Left lung (tissue), 10 donors: ENCODE measurements around the gene VAV3. TPM values are rescaled to one million over a fixed set of nuclear protein-coding genes. Genes with fewer than 3 reads are reported as not detected.

ENCODE experiments used
- ATAC-seq: fragments of 200-7000 bp; cut with Tn5 transposase; one replicate; pipeline ENCODE4 v1.9.1; 2020; ENCODE audit warnings: moderate library complexity
- DNase-seq, 4 donors: peaks; one replicate each; pipeline ENCODE4 v3.0.0-alpha.2; 2013 to 2020
- H3K27ac ChIP-seq, 2 donors: fragments of 200-600 bp; sonication (generic) in 1 of 2; one replicate each; pipeline versions ENCODE4 v1.5.0 to v1.8.0; 2020 to 2021
- H3K27me3 ChIP-seq, 2 donors: fragments of 200-600 bp; sonication (generic) in 1 of 2; one replicate each; pipeline versions ENCODE4 v1.5.0 to v1.8.0; 2020 to 2021
- H3K36me3 ChIP-seq, 2 donors: fragments of 200-600 bp; sonication (generic) in 1 of 2; one replicate each; pipeline versions ENCODE4 v1.5.0 to v1.8.0; 2020 to 2021
- H3K4me1 ChIP-seq, 2 donors: fragments of 200-600 bp; one replicate each; pipeline ENCODE4 v1.8.0; 2021
- H3K4me3 ChIP-seq, 2 donors: fragments of 200-600 bp; sonication (generic) in 1 of 2; one replicate each; pipeline versions ENCODE4 v1.5.0 to v1.8.0; 2020 to 2021; ENCODE audit warnings: mild to moderate bottlenecking in 1 of 2
- H3K9me3 ChIP-seq, 2 donors: fragments of 200-600 bp; sonication (generic) in 1 of 2; one replicate each; pipeline versions ENCODE4 v1.5.0 to v1.8.0; 2020 to 2021
- intact Hi-C, 2 donors: fragments of 100-400 bp; cut with DNase I; formaldehyde crosslinking; loops; one replicate each; pipeline versions ENCODE4 v1.11.2 to v1.14.2; 2022
- polyA plus RNA-seq, 6 donors: library from polyadenylated mRNA; unstranded; fragments of 120-200 nt; gene quantifications; one replicate each; pipeline ENCODE4 v1.2.1, GENCODE V29; 2013; ENCODE audit not compliant: insufficient read length in 6 of 6
- total RNA-seq, 2 donors: library from RNA; stranded (reverse); fragmentation: NEBNext Ultra II Directional; extraction: Animal tissue kit (Norgen Biotek cat#: 25700); gene quantifications; one replicate each; pipeline ENCODE4 v1.2.1, GENCODE V29; 2021
- TF ChIP-seq, protein P1 (sequence below), 2 donors: fragments of 200-600 bp; sonication (generic) in 1 of 2; IDR thresholded peaks; one replicate each; pipeline versions ENCODE4 v1.5.0 to v1.8.0; 2021; ENCODE audit warnings: antibody characterized with exemption in 2 of 2
- donor health status: DM: no; HTN: yes; CAD: no.
- donor health status: DM: no; HTN: no; CAD: no.

The VAV3 gene
- total and polyA plus RNA-seq, 8 donors, result 5.3 to 14.5 (median 7.2) TPM

DNA sequence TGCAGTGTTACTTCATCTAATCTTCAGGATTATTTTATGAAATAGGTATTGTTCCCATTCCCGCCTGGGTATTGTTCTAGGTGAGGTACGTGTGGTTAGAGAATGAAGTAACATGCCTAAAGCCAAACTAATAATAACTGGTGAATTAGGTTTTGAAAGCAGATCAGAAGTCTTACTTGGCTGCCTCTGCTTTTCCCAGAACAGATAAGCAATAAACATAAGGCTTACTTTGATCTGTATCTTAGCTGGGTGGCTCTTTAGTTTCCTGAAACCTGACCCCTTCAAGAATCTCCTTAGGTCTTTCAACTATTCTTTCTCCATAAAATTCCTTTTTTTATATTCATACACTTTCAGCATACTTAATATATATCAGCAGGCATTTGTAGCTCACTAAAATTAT, 65.3 kb downstream of the VAV3 start:
- DNase-seq (no peak), ATAC-seq (no peak)
- TF ChIP-seq, protein P1, sequence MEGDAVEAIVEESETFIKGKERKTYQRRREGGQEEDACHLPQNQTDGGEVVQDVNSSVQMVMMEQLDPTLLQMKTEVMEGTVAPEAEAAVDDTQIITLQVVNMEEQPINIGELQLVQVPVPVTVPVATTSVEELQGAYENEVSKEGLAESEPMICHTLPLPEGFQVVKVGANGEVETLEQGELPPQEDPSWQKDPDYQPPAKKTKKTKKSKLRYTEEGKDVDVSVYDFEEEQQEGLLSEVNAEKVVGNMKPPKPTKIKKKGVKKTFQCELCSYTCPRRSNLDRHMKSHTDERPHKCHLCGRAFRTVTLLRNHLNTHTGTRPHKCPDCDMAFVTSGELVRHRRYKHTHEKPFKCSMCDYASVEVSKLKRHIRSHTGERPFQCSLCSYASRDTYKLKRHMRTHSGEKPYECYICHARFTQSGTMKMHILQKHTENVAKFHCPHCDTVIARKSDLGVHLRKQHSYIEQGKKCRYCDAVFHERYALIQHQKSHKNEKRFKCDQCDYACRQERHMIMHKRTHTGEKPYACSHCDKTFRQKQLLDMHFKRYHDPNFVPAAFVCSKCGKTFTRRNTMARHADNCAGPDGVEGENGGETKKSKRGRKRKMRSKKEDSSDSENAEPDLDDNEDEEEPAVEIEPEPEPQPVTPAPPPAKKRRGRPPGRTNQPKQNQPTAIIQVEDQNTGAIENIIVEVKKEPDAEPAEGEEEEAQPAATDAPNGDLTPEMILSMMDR (IDR thresholded peaks at IDR 0.05), result no peak
- H3K27ac ChIP-seq, result no peak overlapping the region
- no peak overlapping the region for H3K4me3 ChIP-seq
- no peaks in the 10 kb centered on the region for H3K27me3 ChIP-seq
- H3K36me3 ChIP-seq, result no peaks in the 10 kb centered on the region
- intact Hi-C loops, result no loop called here
- peaks cover 0 to 28% of the 10 kb centered on the region in 2 donors for H3K4me1 ChIP-seq
- no peaks in the 10 kb centered on the region for H3K9me3 ChIP-seq

DNA sequence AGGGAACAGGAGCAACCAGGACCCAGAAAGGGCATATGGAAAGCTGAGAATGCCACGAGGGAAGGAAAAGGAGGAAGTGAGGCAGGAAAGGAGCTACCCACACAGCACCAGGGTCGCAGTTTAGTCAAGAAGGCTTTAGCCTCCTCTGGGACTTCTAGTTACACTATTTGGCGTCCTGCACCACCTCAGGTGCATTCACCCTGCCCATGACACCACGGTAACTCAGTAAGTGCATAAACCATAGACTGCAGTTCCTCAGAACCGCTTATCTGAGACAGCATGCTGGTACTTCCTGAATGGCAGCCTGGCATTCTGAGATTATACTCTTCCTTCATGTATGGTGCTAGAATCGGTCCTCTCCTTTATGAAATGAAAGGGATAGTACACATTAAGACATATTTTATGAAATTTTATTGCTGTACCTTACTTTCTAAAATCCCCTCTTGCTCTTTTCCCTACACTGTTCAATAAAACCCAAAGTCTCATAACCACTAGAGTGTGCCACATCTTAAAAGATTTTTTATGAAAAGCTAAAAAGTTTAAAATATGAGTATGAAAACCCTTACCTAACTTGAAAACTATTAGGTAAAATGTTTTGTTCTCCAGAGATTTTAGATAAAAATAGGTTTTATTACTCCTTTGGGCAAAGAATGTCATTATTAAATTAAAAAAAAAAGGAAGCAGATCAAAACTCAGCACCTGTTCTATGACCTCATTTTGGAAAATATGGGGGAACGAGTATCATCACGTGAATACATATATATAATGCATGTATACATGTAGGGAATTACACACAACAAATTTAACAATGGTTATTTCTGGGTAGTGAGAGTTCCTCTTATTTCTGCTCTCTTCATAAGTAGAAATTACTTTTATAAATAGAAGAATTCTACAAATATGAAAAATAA, 67.3 kb downstream of the VAV3 start:
- TF ChIP-seq, protein P1 (IDR thresholded peaks at IDR 0.05), result no peak
- ATAC-seq, result no peak
- H3K27ac ChIP-seq, result peak overlapping the region in 1 of 2 donors; percentile 38
- H3K36me3 ChIP-seq, result no peaks in the 10 kb centered on the region
- no peaks in the 10 kb centered on the region for H3K27me3 ChIP-seq
- no peak overlapping the region for H3K4me3 ChIP-seq
- no peak for DNase-seq
- peaks cover 0 to 5% of the 10 kb centered on the region in 2 donors for H3K9me3 ChIP-seq
- intact Hi-C loops, result no loop called here
- H3K4me1 ChIP-seq, result peaks cover 0 to 34% of the 10 kb centered on the region in 2 donors

DNA sequence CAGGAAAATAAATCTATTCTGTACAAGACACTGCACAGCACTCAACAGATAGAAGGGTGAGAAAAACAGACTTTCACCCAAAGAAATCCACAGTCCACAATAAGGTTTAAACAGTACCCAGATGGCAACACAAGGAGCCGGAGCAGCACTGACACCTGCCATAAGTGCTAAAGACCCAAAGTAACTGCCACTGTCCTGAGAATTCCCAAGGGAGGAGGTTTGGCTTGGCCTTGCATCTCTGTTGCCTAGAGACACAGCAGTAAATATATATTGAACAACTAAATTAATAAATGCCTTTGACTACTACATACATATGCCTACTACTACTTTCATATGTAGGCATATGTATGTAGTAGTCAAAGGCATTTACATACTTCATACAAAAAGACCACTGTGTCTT, 68.0 kb downstream of the VAV3 start:
- Histone ChIP-seq H3K9me3 (peaks cover 0 to 5% of the 10 kb centered on the region in 2 donors), H3K4me3 (no peak overlapping the region), H3K27me3 (no peaks in the 10 kb centered on the region), H3K36me3 (no peaks in the 10 kb centered on the region), H3K27ac (no peak overlapping the region), H3K4me1 (peaks cover 0 to 34% of the 10 kb centered on the region in 2 donors)
- TF ChIP-seq, protein P1 (IDR thresholded peaks at IDR 0.05), result no peak
- ATAC-seq (no peak), DNase-seq (no peak)
- intact Hi-C loops, result no loop called here

- peaks cover 0 to 5% of the 10 kb centered on the region in 2 donors for H3K9me3 ChIP-seq
- TF ChIP-seq, protein P1 (IDR thresholded peaks at IDR 0.05), result no peak
- no peaks in the 10 kb centered on the region for H3K27me3 ChIP-seq
- H3K36me3 ChIP-seq, result no peaks in the 10 kb centered on the region
- no peak overlapping the region for H3K4me3 ChIP-seq
- intact Hi-C loops, result no loop called here
- H3K4me1 ChIP-seq, result peaks cover 0 to 34% of the 10 kb centered on the region in 2 donors
- no peak overlapping the region for H3K27ac ChIP-seq
- ATAC-seq (no peak), DNase-seq (no peak)
Measured at GRCh38 chr1:107896401-107896800, 68.6 kb downstream of the VAV3 start.

GRCh38 chr1:107895403-107896191, 69.4 kb downstream of the VAV3 start:
- DNase-seq (no peak), ATAC-seq (no peak)
- no peaks in the 10 kb centered on the region for H3K36me3 ChIP-seq
- no peak overlapping the region for H3K4me3 ChIP-seq
- H3K27me3 ChIP-seq, result no peaks in the 10 kb centered on the region
- peaks cover 0 to 5% of the 10 kb centered on the region in 2 donors for H3K9me3 ChIP-seq
- peaks cover 0 to 32% of the 10 kb centered on the region in 2 donors for H3K4me1 ChIP-seq
- TF ChIP-seq, protein P1 (IDR thresholded peaks at IDR 0.05), result no peak
- intact Hi-C loops, result no loop called here
- no peak overlapping the region for H3K27ac ChIP-seq
